ENCODE data around the gene KLF13. TPM values are rescaled to one million over a fixed set of nuclear protein-coding genes. Genes with fewer than 3 reads are reported as not detected.

KLF13 gene
- total RNA-seq, 4 donors from 2014 or later, result 50.8 to 151 (median 98.7) TPM

DNA sequence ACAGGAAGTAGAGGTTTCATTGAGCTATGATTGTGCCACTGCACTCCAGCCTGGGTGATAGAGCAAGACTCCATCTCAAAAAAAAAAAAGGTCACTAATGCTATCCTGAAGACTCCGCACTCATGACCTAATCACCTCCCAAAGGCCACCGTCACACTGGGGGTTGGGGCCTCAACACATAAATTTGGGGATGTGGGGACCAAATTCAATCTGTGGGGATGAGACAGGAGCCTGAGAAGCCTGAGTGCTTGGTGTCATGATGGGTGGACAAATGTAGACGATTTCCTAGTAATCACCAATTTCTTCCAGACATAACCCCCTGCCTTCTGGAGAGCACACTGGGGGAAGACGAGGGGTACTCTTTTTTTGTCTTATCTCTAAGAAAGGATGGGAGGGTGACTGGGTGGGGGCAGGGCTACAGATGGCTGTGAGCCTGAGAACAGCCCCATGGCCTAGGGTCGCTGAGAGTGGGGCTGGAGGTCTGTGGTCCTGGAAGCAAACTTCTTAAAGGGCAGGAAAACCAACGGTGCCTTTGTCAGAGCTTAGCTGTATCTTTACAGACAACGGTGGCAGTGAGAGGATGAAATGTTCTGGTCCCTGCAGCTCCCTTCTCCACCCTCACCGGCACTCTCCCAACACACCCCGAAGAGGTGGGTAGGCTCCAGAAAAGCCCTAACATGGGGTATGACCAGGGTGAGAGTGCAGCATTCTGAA, 16.6 kb upstream of the KLF13 start:
- WGBS, 2 donors, result 83 to 85% methylated on average over 9 of the region's 9 CpGs
- H3K4me3 ChIP-seq (ENCODE audit: low read depth, poor library complexity, severe bottlenecking), result no peak overlapping the region
- intact Hi-C loops (cut with DNase I; ENCODE audit: low total_unique reads), result no loop called here
- TF ChIP-seq, protein P1, sequence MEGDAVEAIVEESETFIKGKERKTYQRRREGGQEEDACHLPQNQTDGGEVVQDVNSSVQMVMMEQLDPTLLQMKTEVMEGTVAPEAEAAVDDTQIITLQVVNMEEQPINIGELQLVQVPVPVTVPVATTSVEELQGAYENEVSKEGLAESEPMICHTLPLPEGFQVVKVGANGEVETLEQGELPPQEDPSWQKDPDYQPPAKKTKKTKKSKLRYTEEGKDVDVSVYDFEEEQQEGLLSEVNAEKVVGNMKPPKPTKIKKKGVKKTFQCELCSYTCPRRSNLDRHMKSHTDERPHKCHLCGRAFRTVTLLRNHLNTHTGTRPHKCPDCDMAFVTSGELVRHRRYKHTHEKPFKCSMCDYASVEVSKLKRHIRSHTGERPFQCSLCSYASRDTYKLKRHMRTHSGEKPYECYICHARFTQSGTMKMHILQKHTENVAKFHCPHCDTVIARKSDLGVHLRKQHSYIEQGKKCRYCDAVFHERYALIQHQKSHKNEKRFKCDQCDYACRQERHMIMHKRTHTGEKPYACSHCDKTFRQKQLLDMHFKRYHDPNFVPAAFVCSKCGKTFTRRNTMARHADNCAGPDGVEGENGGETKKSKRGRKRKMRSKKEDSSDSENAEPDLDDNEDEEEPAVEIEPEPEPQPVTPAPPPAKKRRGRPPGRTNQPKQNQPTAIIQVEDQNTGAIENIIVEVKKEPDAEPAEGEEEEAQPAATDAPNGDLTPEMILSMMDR (IDR thresholded peaks at IDR 0.05), result no peak
- no peak for TF ChIP-seq POLR2A (IDR thresholded peaks at IDR 0.05)
- DNase-seq (ENCODE audit: low spot score in 2 of 2), result peak; percentile 4 to 59

- 85 to 92% methylated on average over 14 to 15 of the region's 18 CpGs for WGBS, 2 donors
- intact Hi-C loops (cut with DNase I; ENCODE audit: low total_unique reads), result no loop called here
- peak in 1 of 2 donors; percentile 74 for DNase-seq (ENCODE audit: low spot score in 2 of 2)
- H3K4me3 ChIP-seq (ENCODE audit: low read depth, poor library complexity, severe bottlenecking), result no peak overlapping the region
- TF ChIP-seq, protein P1 (IDR thresholded peaks at IDR 0.05), result no peak
These were observed 14.7 kb upstream of the KLF13 start for GRCh38 chr15:31311735-31312619.

- TF ChIP-seq POLR2A (IDR thresholded peaks at IDR 0.05), result no peak
- TF ChIP-seq, protein P1 (IDR thresholded peaks at IDR 0.05), result no peak
These were observed 13.4 kb upstream of the KLF13 start for GRCh38 chr15:31313223-31313622.

GRCh38 chr15:31314380-31314779, 12.3 kb upstream of the KLF13 start:
- intact Hi-C loops (cut with DNase I; ENCODE audit: low total_unique reads), result no loop called here

More at GRCh38 chr15:31313223-31313622, 13.4 kb upstream of the KLF13 start:
- H3K4me3 ChIP-seq (ENCODE audit: low read depth, poor library complexity, severe bottlenecking), result no peak overlapping the region
- no peak for DNase-seq (ENCODE audit: low spot score in 2 of 2)
- intact Hi-C loops (cut with DNase I; ENCODE audit: low total_unique reads), result no loop called here

DNA sequence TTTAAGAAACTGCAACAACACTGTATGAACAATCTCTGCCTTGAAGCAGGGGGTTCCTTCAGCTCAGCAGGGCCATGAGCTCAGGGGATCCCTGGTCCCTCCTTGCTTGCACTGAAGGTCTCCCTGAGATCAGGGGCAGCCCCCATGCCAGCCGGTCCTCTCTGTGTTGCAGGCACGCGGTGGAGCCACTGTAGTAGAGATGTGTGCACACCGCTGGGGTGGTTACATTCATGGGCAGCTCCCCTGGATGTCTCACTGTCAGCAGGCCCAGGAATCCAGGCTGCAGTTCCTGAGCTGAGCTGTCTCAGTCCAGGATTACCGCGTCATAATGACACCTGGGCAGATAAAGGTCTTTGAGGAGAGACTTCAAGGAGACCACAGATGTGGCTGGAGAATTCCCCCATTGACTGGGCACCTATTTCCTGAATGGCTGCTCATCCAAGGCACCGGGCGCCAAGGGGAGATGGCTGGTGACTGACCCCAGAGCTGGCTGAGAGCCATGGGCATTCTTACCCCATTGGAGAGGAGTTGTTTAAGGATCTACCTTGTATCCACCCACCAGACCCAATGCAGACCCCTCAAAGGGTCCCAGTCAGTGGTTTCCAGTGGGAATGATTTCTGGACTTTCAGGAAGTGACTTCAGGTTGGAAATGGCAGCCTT, 10.4 kb upstream of the KLF13 start:
- no peak for TF ChIP-seq POLR2A (IDR thresholded peaks at IDR 0.05)
- TF ChIP-seq, protein P1 (IDR thresholded peaks at IDR 0.05), result no peak
- intact Hi-C loops (cut with DNase I; ENCODE audit: low total_unique reads), result no loop called here
- WGBS, 2 donors, result 95 to 98% methylated on average over 8 of the region's 8 CpGs
- no peak for DNase-seq (ENCODE audit: low spot score in 2 of 2)
- H3K4me3 ChIP-seq (ENCODE audit: low read depth, poor library complexity, severe bottlenecking), result no peak overlapping the region

More at GRCh38 chr15:31314380-31314779, 12.3 kb upstream of the KLF13 start:
- TF ChIP-seq POLR2A (IDR thresholded peaks at IDR 0.05), result no peak
- TF ChIP-seq, protein P1 (IDR thresholded peaks at IDR 0.05), result no peak
- DNase-seq (ENCODE audit: low spot score in 2 of 2), result peak in 1 of 2 donors; percentile 79
- no peak overlapping the region for H3K4me3 ChIP-seq (ENCODE audit: low read depth, poor library complexity, severe bottlenecking)
- 91 to 95% methylated on average over 8 to 12 of the region's 12 CpGs for WGBS, 2 donors
